Fibroblast of the aortic adventitia (primary cell): ENCODE results near the gene CINP. TPM values are rescaled to one million over a fixed set of nuclear protein-coding genes. Genes with fewer than 3 reads are reported as not detected.
A peak's percentile ranks its signal among the peaks of the same experiment; 100 is the strongest.

Source experiments
- DNase-seq: peaks from one replicate; pipeline ENCODE4 v3.0.0-alpha.2; 2010; ENCODE audit warnings: low read depth
- H3K4me3 ChIP-seq: 2 replicates; pipeline ENCODE4 v1.5.1; 2011; ENCODE audit warnings: low read depth, mild to moderate bottlenecking, control low read depth, low read length, moderate library complexity
- CTCF ChIP-seq: IDR thresholded peaks from 2 replicates; pipeline ENCODE4 v1.5.1; 2011; ENCODE audit warnings: mild to moderate bottlenecking, low read length, control low read depth, inconsistent platforms; ENCODE audit not compliant: insufficient read depth
- total RNA-seq: library from RNA; depleted of rRNA; stranded (reverse); fragments of >200 nt; gene quantifications from 2 replicates; pipeline ENCODE4 v1.2.3, GENCODE V29; 2012; ENCODE audit warnings: low replicate concordance

CINP gene
- total RNA-seq, 1 donor: 41.9 TPM

GRCh38 chr14:102392506-102392905 lies 29.8 kb upstream of the CINP start:
- no peak for TF ChIP-seq CTCF
- DNase-seq: peak; percentile 27
- no peak overlapping the region for H3K4me3 ChIP-seq

DNA sequence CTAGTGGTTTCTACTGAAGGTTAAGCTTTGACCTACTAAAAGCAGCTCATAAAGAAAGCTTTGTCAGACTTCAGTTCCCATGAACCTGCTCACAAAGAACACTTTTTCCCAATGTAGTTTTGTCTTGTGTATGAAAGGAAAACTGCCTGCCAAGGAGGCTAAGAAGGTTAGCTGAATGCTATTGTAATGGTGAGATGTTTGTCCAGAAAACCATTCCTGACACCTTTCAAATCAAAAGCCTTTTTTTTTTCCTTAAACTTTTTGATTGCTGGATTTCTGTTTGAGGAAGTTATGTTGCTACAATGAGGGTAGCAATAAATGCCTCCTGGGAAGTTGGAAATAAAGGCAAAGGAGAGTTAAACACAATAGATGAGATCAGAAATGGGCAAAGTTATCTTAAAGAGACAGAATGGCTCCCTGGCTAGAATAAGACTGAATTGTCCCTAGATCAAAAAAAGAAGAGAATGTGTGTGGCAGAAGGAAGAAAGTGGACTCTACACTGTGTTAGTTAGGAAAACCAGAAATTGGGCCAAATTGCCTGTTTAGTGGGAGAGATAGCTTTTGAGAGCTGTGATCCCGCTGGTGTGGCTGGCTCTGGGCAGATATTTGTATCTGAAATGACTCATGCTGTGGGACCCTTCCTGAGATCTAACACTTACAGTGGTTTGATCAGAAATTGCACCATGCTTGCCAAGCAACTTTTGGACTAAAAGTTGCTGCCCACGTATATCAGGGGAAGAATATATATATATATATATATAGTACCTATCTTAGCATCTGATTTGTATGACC lies 27.6 kb upstream of the CINP start:
- no peak overlapping the region for H3K4me3 ChIP-seq
- DNase-seq: peak; percentile 65
- no peak for TF ChIP-seq CTCF

DNA sequence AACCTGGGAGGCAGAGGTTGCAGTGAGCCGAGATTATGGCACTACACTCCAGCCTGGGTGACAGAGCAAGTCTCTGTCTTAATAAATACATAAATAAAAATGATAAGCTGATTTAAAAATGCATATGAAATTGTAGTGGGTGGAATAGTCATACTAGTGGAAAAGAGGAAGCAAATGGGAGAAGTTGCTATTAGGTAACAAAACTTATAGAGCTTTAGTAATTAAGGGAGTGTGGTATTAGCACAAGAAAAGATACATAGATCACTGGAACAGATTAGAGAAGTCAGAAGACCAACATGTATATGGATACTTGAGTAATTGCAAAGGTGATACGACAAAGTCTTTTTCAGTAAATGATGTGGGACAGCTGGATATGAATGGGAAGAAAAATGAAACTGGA lies 26.6 kb upstream of the CINP start:
- TF ChIP-seq CTCF: no peak
- DNase-seq: no peak
- H3K4me3 ChIP-seq: no peak overlapping the region

DNA sequence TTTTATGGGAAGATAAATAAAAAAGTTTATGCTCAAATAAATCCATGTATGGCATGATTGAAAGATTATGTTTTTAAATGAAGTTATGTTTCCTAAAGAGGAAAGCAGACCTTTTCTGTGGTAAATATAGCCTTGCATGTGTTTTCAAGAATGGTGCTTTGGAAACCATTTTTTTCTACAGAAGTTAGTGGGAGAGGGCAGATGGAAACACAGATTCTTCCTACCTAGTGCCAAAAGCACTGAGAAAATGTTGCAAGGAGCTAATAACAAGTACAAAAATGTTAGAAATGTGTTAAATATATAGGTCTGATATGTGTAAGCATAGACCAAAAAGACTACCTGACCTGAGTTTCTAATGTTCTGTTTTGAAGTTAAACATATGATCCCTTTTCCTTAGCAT lies 24.4 kb upstream of the CINP start:
- DNase-seq: no peak
- H3K4me3 ChIP-seq: no peak overlapping the region
- no peak for TF ChIP-seq CTCF

DNA sequence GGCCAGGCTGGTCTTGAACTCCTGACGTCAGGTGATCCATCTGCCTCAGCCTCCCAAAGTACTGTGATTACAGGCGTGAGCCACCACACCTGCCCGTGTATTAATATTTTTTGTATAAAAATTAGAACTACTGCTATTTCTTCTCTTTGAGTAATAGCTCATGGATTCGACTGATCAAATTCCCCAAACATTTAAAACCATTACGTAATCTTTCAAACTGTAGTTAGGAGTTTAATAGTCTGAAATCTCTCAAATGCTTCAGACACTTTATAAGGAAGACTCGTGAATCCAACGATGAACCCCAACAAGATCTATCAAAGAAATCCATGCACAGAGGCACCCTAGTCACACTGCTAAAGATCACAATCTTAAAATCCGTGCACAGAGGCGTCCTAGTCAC lies 16.1 kb upstream of the CINP start:
- DNase-seq: no peak
- no peak for TF ChIP-seq CTCF

GRCh38 chr14:102377696-102378095 lies 15.0 kb upstream of the CINP start:
- TF ChIP-seq CTCF: no peak
- H3K4me3 ChIP-seq: no peak overlapping the region
- no peak for DNase-seq

More for the DNA sequence above, 16.1 kb upstream of the CINP start:
- no peak overlapping the region for H3K4me3 ChIP-seq

GRCh38 chr14:102375119-102375518 lies 12.4 kb upstream of the CINP start:
- no peak overlapping the region for H3K4me3 ChIP-seq
- TF ChIP-seq CTCF: no peak
- DNase-seq: no peak
